Esophagus muscularis mucosa (tissue), 4 donors: ENCODE data around the gene HINT3. TPM values are rescaled to one million over a fixed set of nuclear protein-coding genes. Genes with fewer than 3 reads are reported as not detected.
"Not testable (repeated sequence)": the region's sequence is repeated elsewhere in the genome, so short reads cannot be mapped to it uniquely, and the experiment has no call there.

ENCODE experiments used
- DNase-seq: peaks from one replicate; pipeline ENCODE4 v3.0.0-alpha.2; 2017; ENCODE audit errors: extremely low spot score
- H3K27ac ChIP-seq, 4 donors: fragments of 200-600 bp; sonication (generic); replicated peaks in 1 of 4; 1 replicate in 3 of 4; 2 replicates in 1 of 4; pipeline ENCODE4 v1.5.1; 2016 to 2019; ENCODE audit warnings: mild to moderate bottlenecking in 1 of 4
- H3K27me3 ChIP-seq, 4 donors: fragments of 200-600 bp; sonication (generic); one replicate each; pipeline versions ENCODE4 v1.5.1 to v1.6.0; 2016 to 2019
- H3K36me3 ChIP-seq, 4 donors: fragments of 200-600 bp; sonication (generic); one replicate each; pipeline ENCODE4 v1.5.1; 2016 to 2019
- H3K4me1 ChIP-seq, 4 donors: fragments of 200-600 bp; sonication (generic); one replicate each; pipeline ENCODE4 v1.5.1; 2016 to 2019
- H3K4me3 ChIP-seq, 4 donors: fragments of 200-600 bp; sonication (generic); 1 replicate in 2 of 4; 2 replicates in 2 of 4; pipeline ENCODE4 v1.5.1; 2016 to 2019; ENCODE audit warnings: mild to moderate bottlenecking in 4 of 4, moderate library complexity in 1 of 4
- H3K9me3 ChIP-seq, 4 donors: fragments of 200-600 bp; sonication (generic); 1 replicate in 3 of 4; 2 replicates in 1 of 4; pipeline ENCODE4 v1.5.1; 2016 to 2019
- EP300 ChIP-seq: sonication (generic); formaldehyde crosslinking; IDR thresholded peaks from one replicate; pipeline ENCODE4 v1.6.1; 2017; ENCODE audit warnings: antibody characterized with exemption
- POLR2A ChIP-seq: fragments of 450-650 bp; IDR thresholded peaks from one replicate; pipeline ENCODE4 v1.6.1; 2017; ENCODE audit warnings: antibody characterized with exemption, moderate library complexity, mild to moderate bottlenecking, low read depth
- POLR2AphosphoS5 ChIP-seq, 2 donors: sonication (generic); formaldehyde crosslinking; IDR thresholded peaks; one replicate each; pipeline ENCODE4 v1.6.1; 2017; ENCODE audit warnings: antibody characterized with exemption in 2 of 2
- WGBS: methylation state at CpG from one replicate; pipeline ENCODE4 v1.1.5; 2018; 5-methylcytosine and 5-hydroxymethylcytosine counted together
- intact Hi-C: fragments of 100-400 bp; cut with DNase I; formaldehyde crosslinking; loops from one replicate; pipeline ENCODE4 v1.15.1; 2023
- total RNA-seq, 4 donors: library from RNA; depleted of rRNA; stranded (reverse); fragments of >200 nt; gene quantifications; one replicate each; pipeline versions ENCODE4 v1.1.0 to v1.2.1, GENCODE V29; 2016
- TF ChIP-seq, protein P1 (sequence below), 3 experiments: fragments of 200-600 bp in 2 of 3; fragments of 450-650 bp in 1 of 3; sonication (generic) in 2 of 3; IDR thresholded peaks; one replicate each; pipeline ENCODE4 v1.5.1; 2017 to 2019; ENCODE audit warnings: antibody characterized with exemption in 3 of 3, mild to moderate bottlenecking in 2 of 3, moderate library complexity in 1 of 3

HINT3 gene
- total RNA-seq, 4 donors from 2014 or later, result 33.8 to 49.3 (median 35.8) TPM

DNA sequence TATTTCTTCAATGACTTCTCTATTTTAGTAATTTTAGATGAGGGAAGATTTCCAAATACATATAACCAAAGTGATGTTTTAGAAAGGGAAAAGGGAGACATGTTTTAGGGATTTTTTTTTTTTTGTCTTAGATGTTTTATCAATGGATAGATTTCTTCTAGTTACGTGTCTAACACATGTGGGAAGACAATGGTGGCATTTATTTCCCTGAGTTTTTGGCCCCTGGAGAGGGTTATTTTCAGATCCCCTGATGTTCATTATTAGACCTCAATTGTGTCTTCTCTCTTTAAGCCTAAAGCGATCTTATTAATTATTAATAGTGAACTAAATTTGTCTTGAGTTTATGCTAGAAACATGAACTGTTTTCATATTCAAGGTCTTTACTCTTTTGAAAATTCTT, 60.0 kb downstream of the HINT3 start:
- Histone ChIP-seq H3K4me3 (no peak overlapping the region), H3K27me3 (no peaks in the 10 kb centered on the region), H3K4me1 (no peaks in the 10 kb centered on the region), H3K36me3 (peaks cover 36 to 74% (median 60%) of the 10 kb centered on the region in 4 donors), H3K27ac (no peak overlapping the region), H3K9me3 (no peaks in the 10 kb centered on the region)
- no peak for TF ChIP-seq EP300
- TF ChIP-seq, protein P1, sequence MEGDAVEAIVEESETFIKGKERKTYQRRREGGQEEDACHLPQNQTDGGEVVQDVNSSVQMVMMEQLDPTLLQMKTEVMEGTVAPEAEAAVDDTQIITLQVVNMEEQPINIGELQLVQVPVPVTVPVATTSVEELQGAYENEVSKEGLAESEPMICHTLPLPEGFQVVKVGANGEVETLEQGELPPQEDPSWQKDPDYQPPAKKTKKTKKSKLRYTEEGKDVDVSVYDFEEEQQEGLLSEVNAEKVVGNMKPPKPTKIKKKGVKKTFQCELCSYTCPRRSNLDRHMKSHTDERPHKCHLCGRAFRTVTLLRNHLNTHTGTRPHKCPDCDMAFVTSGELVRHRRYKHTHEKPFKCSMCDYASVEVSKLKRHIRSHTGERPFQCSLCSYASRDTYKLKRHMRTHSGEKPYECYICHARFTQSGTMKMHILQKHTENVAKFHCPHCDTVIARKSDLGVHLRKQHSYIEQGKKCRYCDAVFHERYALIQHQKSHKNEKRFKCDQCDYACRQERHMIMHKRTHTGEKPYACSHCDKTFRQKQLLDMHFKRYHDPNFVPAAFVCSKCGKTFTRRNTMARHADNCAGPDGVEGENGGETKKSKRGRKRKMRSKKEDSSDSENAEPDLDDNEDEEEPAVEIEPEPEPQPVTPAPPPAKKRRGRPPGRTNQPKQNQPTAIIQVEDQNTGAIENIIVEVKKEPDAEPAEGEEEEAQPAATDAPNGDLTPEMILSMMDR (IDR thresholded peaks at IDR 0.05), result no peak
- no peak for TF ChIP-seq POLR2A
- no peak for TF ChIP-seq POLR2AphosphoS5 (IDR thresholded peaks at IDR 0.05)
- no peak for DNase-seq
- WGBS, result 92% methylated on average over 2 of the region's 2 CpGs
- intact Hi-C loops, result no loop called here

DNA sequence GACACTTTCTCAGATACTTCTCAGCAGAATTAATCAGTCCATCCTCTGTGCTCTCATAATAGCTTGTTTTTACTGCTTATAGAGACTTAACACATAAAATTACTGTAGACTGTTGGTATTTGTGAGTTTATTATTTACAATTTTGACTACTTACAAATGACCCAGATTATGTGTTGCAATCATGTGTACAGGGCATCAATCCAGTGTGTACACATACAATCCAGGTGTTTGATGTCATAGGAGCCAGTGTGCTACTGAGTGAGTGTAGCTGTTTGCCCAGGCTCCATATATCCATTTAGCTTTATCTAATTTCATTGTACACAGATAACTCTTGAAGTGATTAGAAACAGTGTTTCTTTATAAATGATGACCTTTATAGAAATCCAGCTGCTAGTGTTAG, 61.1 kb downstream of the HINT3 start:
- no peak for TF ChIP-seq POLR2A
- TF ChIP-seq EP300, result no peak
- TF ChIP-seq, protein P1 (IDR thresholded peaks at IDR 0.05), result no peak
- TF ChIP-seq POLR2AphosphoS5 (IDR thresholded peaks at IDR 0.05), result no peak
- no peaks in the 10 kb centered on the region for H3K27me3 ChIP-seq
- peaks cover 26 to 73% (median 58%) of the 10 kb centered on the region in 4 donors for H3K36me3 ChIP-seq
- no peak overlapping the region for H3K27ac ChIP-seq
- H3K4me1 ChIP-seq, result no peaks in the 10 kb centered on the region
- no peak overlapping the region for H3K4me3 ChIP-seq
- no peaks in the 10 kb centered on the region for H3K9me3 ChIP-seq
- intact Hi-C loops, result no loop called here
- no peak for DNase-seq

DNA sequence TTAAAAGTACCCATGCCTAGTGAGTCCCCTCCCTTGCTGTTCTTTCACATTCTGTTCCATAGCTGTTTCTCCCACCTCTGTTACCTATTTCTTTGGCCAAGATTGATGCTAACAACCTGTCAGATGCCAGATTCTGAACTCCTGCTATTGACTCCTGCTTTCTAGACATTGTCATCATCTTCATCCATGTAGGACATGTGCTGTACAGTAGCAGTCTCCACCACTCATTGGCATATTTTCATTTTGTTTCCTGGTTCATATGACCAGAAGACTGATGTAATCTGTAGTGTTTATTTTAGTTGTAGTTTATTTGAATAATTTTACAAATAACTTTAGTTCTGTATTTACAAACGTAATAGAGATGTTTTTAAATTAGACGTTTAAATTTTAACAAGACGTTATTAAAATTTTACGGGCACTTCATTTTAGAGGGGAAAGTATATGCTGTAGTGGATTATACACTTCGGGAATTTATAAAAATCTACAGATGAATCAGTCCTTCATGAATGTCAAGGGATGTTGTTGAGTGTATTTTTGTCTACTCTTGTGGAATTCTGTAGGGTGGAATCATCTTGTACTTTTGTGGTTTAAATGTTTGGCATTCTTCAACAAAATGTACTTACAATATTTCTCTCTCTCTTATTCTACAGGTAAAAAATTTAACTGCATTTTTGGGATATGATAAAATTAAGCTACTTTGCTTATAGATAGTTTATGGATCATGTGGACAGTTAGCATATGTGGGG, 63.9 kb downstream of the HINT3 start:
- Histone ChIP-seq H3K9me3 (no peaks in the 10 kb centered on the region), H3K4me3 (no peak overlapping the region), H3K27ac (no peak overlapping the region), H3K27me3 (no peaks in the 10 kb centered on the region), H3K4me1 (peaks cover 0 to 8% (median 5%) of the 10 kb centered on the region in 4 donors), H3K36me3 (peaks cover 9 to 64% (median 41%) of the 10 kb centered on the region in 4 donors)
- TF ChIP-seq POLR2AphosphoS5 (IDR thresholded peaks at IDR 0.05) (no peak), EP300 (no peak), POLR2A (no peak)
- TF ChIP-seq, protein P1 (IDR thresholded peaks at IDR 0.05), result no peak
- WGBS, result 97% methylated on average over 5 of the region's 5 CpGs
- no peak for DNase-seq
- intact Hi-C loops, result no loop called here

DNA sequence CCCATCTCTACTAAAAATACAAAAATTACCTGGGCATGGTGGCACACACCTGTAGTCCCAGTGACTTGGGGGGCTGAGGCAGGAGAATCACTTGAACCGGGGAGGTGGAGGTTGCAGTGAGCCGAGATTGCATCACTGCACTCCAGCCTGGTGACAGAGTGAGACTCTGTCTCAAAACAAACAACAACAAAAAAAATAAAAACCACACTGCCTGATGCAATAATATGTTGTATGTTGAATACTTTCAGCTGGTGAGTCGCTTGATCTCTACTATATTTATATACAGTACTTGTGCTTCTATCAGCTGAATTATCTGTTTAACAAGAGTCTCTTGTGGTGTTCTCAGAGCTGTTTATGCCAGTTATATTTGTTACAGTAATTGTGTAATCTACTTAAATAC, 66.9 kb downstream of the HINT3 start:
- H3K9me3 ChIP-seq, H3K4me3 ChIP-seq, H3K27ac ChIP-seq, intact Hi-C loops, DNase-seq, H3K27me3 ChIP-seq: not testable (repeated sequence)
- Histone ChIP-seq H3K36me3 (peaks cover 9 to 62% (median 41%) of the 10 kb centered on the region in 4 donors), H3K4me1 (peaks cover 0 to 30% (median 28%) of the 10 kb centered on the region in 4 donors)
- WGBS, result 91% methylated on average over 3 of the region's 3 CpGs

DNA sequence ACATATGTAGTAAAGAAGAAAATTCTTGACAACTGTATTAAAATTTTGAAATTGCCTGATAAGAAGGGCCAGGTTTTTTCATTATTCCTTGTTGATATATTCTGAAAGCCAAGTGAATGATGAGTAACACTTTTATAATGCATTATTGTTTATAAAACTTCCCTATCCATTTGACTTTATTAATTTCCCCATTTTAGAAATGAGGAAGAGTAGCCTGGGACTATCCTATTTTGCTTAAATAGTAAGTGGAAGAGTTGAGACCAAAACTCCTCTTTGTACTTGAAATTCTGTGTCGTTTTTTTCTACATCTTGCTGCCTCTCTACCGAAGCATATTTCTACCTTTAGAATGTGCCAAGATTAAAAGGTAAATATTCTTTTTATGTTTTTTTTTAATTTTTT, 69.4 kb downstream of the HINT3 start:
- Histone ChIP-seq H3K4me1 (peaks cover 0 to 53% (median 48%) of the 10 kb centered on the region in 4 donors), H3K27me3 (no peaks in the 10 kb centered on the region), H3K36me3 (peaks cover 5 to 45% (median 27%) of the 10 kb centered on the region in 4 donors), H3K9me3 (no peaks in the 10 kb centered on the region), H3K4me3 (no peak overlapping the region), H3K27ac (no peak overlapping the region)
- no peak for TF ChIP-seq POLR2AphosphoS5 (IDR thresholded peaks at IDR 0.05)
- TF ChIP-seq EP300, result no peak
- TF ChIP-seq, protein P1 (IDR thresholded peaks at IDR 0.05), result no peak
- no peak for TF ChIP-seq POLR2A
- intact Hi-C loops, result no loop called here
- no peak for DNase-seq
- 39% methylated on average over 2 of the region's 2 CpGs for WGBS
